Measurements from ENCODE around the gene IL1B.

Gene IL1B

DNA sequence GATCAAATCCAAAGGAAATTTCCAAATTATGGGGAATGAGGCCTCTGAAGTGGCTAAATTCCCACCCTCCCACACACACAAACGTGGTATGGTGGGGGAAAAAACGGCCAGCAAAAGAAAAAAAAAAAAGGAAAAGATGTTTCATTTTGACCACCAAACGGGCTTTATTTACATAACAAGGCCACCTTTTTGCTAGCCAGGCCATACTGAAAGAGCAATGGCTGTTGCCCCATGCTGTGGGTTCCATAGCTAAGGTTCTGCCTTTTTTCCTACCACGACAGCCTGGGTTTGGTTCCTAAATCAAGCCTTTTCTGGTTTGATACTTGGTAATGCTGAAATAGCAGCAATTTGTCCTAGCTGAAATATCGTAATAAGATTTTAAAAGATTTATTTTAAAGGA is 14.0 kb upstream of the IL1B start:
- no peak for TF ChIP-seq CTCF (IDR thresholded peaks at IDR 0.05; ENCODE audit: insufficient read depth, low read depth, low read length, missing control alignments)
- H3K4me3 ChIP-seq (ENCODE audit: low read depth, low read length) = no peak overlapping the region
- no peak for DNase-seq (ENCODE audit: low read depth)

GRCh38 chr2:112849956-112850355 is 13.4 kb upstream of the IL1B start:
- no peak overlapping the region for H3K4me3 ChIP-seq (ENCODE audit: low read depth, low read length)
- no peak for TF ChIP-seq CTCF (IDR thresholded peaks at IDR 0.05; ENCODE audit: insufficient read depth, low read depth, low read length, missing control alignments)
- DNase-seq (ENCODE audit: low read depth) = no peak

DNA sequence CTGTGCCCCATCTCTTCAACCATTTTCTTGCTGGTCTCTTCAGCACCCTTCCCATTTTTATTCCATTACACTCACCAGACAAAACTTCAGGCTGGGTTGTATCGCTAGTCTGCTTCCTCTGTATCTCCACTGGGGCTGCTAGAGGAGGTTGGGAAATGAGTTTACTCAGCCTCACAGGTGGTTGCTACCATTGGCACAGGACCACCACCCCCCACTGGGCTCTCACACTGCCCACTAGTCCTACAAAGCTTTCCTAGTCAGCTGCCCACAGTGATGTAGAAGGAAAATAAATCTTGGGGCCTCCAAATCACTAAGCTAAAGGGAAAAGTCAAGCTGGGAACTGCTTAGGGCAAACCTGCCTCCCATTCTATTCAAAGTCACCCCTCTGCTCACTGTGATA is 12.3 kb upstream of the IL1B start:
- no peak for TF ChIP-seq CTCF (IDR thresholded peaks at IDR 0.05; ENCODE audit: insufficient read depth, low read depth, low read length, missing control alignments)
- no peak for DNase-seq (ENCODE audit: low read depth)
- H3K4me3 ChIP-seq (ENCODE audit: low read depth, low read length) = no peak overlapping the region

DNA sequence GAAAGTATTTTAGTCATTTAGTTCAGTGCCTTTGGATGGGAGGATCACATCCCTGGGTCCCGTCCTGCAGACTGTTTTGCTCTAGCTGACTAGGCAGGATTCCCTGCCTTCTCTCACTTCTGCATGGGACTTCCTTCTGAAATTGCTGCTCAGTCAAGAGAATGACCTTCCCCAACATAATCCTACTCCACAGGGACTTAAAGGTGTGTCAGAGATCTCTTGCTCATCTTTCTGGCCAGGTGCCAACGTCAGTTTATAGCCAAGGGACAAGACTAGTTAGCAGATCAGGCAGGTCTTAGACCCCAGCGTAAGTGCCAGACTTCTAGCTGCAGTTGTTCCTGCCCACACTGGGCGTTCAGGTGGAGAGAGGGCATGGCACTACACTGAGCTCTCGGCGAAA is 9.5 kb upstream of the IL1B start:
- no peak for TF ChIP-seq CTCF (IDR thresholded peaks at IDR 0.05; ENCODE audit: insufficient read depth, low read depth, low read length, missing control alignments)
- H3K4me3 ChIP-seq (ENCODE audit: low read depth, low read length) = no peak overlapping the region
- DNase-seq (ENCODE audit: low read depth) = no peak

DNA sequence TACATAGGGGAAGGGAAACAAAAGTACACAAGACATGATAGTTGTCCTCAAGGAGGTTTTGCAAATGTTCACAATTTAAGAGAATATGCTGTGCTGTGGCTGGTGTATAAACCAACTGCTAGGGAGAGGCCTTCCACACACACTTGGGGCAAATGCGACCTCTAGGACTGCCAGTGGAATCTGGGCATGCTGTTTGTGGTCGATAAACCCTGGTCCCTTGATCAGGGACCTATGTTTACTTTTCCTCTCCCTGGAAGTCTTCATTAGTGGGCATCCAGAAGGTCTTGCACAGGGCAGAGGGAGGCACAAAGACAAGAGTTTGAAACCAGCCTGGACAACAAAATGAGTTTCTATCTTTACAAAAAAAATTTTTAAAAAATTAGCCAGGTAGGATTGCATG is 7.3 kb upstream of the IL1B start:
- no peak for TF ChIP-seq CTCF (IDR thresholded peaks at IDR 0.05; ENCODE audit: insufficient read depth, low read depth, low read length, missing control alignments)
- no peak for DNase-seq (ENCODE audit: low read depth)
- H3K4me3 ChIP-seq (ENCODE audit: low read depth, low read length) = no peak overlapping the region

- H3K4me3 ChIP-seq (ENCODE audit: low read depth, low read length) = no peak overlapping the region
- no peak for TF ChIP-seq CTCF (IDR thresholded peaks at IDR 0.05; ENCODE audit: insufficient read depth, low read depth, low read length, missing control alignments)
- DNase-seq (ENCODE audit: low read depth) = no peak
These were observed 6.7 kb upstream of the IL1B start for GRCh38 chr2:112843288-112843687.

DNA sequence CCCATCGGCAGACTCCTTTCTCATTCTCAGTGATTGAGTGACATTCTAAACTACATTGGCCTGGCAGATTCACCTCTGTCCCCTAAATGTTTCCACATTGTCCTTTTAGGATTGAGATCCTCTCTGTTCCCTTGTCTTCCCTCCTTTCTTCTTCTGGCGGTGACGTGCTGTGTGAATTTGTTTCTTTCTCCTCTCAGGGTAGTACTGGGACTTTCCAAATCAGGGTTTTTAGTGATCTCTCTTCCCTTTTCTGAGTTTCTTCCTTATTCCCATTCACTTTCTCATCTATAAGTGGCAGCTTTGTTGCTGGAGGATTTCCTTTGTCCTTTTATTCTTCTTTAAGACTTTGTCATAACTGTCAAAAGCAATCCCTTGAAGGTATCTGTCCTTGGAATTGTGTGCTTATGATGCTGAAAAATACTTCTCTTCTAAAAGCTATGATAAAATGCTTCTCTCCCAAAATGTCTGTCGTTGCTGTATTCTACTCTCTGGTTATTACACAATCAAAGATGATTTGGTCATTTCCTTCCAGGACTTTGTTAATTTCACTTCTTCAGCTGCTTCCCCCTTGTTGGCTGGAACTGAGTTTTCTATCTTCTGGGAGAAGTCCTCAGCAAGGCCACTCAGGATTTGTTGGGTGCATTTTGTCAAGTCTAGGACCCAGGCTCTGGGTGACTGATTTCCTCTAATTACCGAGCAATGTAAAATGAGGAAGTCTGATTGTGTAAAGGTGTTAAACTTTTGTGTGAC is 4.9 kb upstream of the IL1B start:
- H3K4me3 ChIP-seq (ENCODE audit: low read depth, low read length) = no peak overlapping the region
- TF ChIP-seq CTCF (IDR thresholded peaks at IDR 0.05; ENCODE audit: insufficient read depth, low read depth, low read length, missing control alignments) = no peak
- peak; percentile 25 for DNase-seq (ENCODE audit: low read depth)

Data from GM12865 (cell line).